Tibial artery (tissue), 4 donors: ENCODE results near the gene GALNT18.

Experiments used
- DNase-seq, 2 donors: peaks; one replicate each; pipeline ENCODE4 v3.0.0-alpha.2; 2019
- H3K27ac ChIP-seq, 2 donors: fragments of 200-600 bp; sonication (generic) in 1 of 2; 1 replicate in 1 of 2; 2 replicates in 1 of 2; pipeline ENCODE4 v1.5.1; 2018 to 2019; ENCODE audit warnings: mild to moderate bottlenecking in 1 of 2
- H3K27me3 ChIP-seq, 2 donors: fragments of 200-600 bp; sonication (generic) in 1 of 2; one replicate each; pipeline versions ENCODE4 v1.5.1 to v1.6.0; 2016 to 2019
- H3K36me3 ChIP-seq, 3 donors: fragments of 200-600 bp; sonication (generic) in 2 of 3; one replicate each; pipeline ENCODE4 v1.5.1; 2016 to 2019; ENCODE audit warnings: mild to moderate bottlenecking in 2 of 3
- H3K4me1 ChIP-seq, 4 donors: fragments of 200-600 bp; sonication (generic) in 2 of 4; 1 replicate in 3 of 4; 2 replicates in 1 of 4; pipeline ENCODE4 v1.5.1; 2016 to 2019
- H3K4me3 ChIP-seq, 2 donors: fragments of 200-600 bp; sonication (generic) in 1 of 2; 1 replicate in 1 of 2; 2 replicates in 1 of 2; pipeline ENCODE4 v1.5.1; 2018 to 2019; ENCODE audit warnings: mild to moderate bottlenecking in 2 of 2
- H3K9me3 ChIP-seq, 3 donors: fragments of 200-600 bp; sonication (generic) in 1 of 3; one replicate each; pipeline ENCODE4 v1.5.1; 2016 to 2019
- intact Hi-C: fragments of 100-400 bp; cut with DNase I; formaldehyde crosslinking; loops from one replicate; pipeline ENCODE4 v1.15.0; 2023; ENCODE audit warnings: low total_unique reads
- TF ChIP-seq, protein P1 (sequence below), 2 experiments: fragments of 200-600 bp in 1 of 2; fragments of 450-650 bp in 1 of 2; IDR thresholded peaks; one replicate each; pipeline ENCODE4 v1.5.1; 2017 to 2019; ENCODE audit warnings: antibody characterized with exemption in 2 of 2, mild to moderate bottlenecking in 1 of 2, moderate library complexity in 1 of 2

Gene GALNT18

GRCh38 chr11:11409224-11409623 is 212.6 kb downstream of the GALNT18 start:
- no peak for DNase-seq
- TF ChIP-seq, protein P1, sequence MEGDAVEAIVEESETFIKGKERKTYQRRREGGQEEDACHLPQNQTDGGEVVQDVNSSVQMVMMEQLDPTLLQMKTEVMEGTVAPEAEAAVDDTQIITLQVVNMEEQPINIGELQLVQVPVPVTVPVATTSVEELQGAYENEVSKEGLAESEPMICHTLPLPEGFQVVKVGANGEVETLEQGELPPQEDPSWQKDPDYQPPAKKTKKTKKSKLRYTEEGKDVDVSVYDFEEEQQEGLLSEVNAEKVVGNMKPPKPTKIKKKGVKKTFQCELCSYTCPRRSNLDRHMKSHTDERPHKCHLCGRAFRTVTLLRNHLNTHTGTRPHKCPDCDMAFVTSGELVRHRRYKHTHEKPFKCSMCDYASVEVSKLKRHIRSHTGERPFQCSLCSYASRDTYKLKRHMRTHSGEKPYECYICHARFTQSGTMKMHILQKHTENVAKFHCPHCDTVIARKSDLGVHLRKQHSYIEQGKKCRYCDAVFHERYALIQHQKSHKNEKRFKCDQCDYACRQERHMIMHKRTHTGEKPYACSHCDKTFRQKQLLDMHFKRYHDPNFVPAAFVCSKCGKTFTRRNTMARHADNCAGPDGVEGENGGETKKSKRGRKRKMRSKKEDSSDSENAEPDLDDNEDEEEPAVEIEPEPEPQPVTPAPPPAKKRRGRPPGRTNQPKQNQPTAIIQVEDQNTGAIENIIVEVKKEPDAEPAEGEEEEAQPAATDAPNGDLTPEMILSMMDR (IDR thresholded peaks at IDR 0.05), result no peak
- no peaks in the 10 kb centered on the region for H3K9me3 ChIP-seq
- H3K4me3 ChIP-seq, result no peak overlapping the region
- H3K4me1 ChIP-seq, result peaks cover 0 to 59% (median 39%) of the 10 kb centered on the region in 4 donors
- intact Hi-C loops, result loop anchor here (10.0 kb wide), 1 partner anchor 244 kb away; no protein-coding TSS in a partner anchor
- H3K27ac ChIP-seq, result peak overlapping the region; percentile 82 to 83
- H3K27me3 ChIP-seq, result no peaks in the 10 kb centered on the region
- H3K36me3 ChIP-seq, result no peaks in the 10 kb centered on the region

GRCh38 chr11:11408436-11409221 is 213.2 kb downstream of the GALNT18 start:
- Histone ChIP-seq H3K36me3 (no peaks in the 10 kb centered on the region), H3K27ac (peak overlapping the region; percentile 82 to 83), H3K4me1 (peaks cover 0 to 64% (median 42%) of the 10 kb centered on the region in 4 donors), H3K9me3 (no peaks in the 10 kb centered on the region), H3K27me3 (no peaks in the 10 kb centered on the region), H3K4me3 (no peak overlapping the region)
- TF ChIP-seq, protein P1 (IDR thresholded peaks at IDR 0.05), result no peak
- DNase-seq, result no peak
- intact Hi-C loops, result loop anchor here (10.0 kb wide), 1 partner anchor 244 kb away; no protein-coding TSS in a partner anchor

DNA sequence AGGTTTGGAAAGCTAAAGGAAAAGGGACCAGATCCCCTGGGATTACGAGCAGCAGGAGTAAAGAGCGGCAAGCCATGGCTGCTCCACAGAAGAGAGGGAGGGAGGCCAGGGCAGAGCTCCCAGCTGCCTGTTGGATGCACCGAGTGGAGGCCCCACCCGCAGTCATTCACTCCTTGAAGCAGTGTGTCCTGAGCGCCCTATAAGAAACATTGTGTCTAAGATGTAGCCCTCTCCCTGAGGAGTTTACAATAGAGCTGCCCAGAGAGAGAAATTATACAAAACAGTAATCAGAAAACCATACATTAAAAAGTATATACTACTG is 214.1 kb downstream of the GALNT18 start:
- Histone ChIP-seq H3K9me3 (no peaks in the 10 kb centered on the region), H3K27ac (peak overlapping the region; percentile 82 to 83), H3K27me3 (no peaks in the 10 kb centered on the region), H3K36me3 (no peaks in the 10 kb centered on the region), H3K4me3 (no peak overlapping the region), H3K4me1 (peaks cover 0 to 73% (median 45%) of the 10 kb centered on the region in 4 donors)
- TF ChIP-seq, protein P1 (IDR thresholded peaks at IDR 0.05), result no peak
- peak; percentile 36 to 78 for DNase-seq
- intact Hi-C loops, result loop anchor here (2.0 to 10.0 kb wide), 2 partner anchors 213 to 243 kb away; no protein-coding TSS in a partner anchor

- Histone ChIP-seq H3K27ac (peak overlapping the region; percentile 82 to 83), H3K4me1 (peaks cover 0 to 76% (median 45%) of the 10 kb centered on the region in 4 donors), H3K4me3 (no peak overlapping the region), H3K27me3 (no peaks in the 10 kb centered on the region), H3K9me3 (no peaks in the 10 kb centered on the region), H3K36me3 (no peaks in the 10 kb centered on the region)
- TF ChIP-seq, protein P1 (IDR thresholded peaks at IDR 0.05), result peak; percentile 45 to 55
- peak; percentile 60 to 90 for DNase-seq
- intact Hi-C loops, result loop anchor here (2.0 to 10.0 kb wide), 2 partner anchors 214 to 242 kb away; no protein-coding TSS in a partner anchor
Observed at GRCh38 chr11:11407065-11407762, 214.6 kb downstream of the GALNT18 start.

DNA sequence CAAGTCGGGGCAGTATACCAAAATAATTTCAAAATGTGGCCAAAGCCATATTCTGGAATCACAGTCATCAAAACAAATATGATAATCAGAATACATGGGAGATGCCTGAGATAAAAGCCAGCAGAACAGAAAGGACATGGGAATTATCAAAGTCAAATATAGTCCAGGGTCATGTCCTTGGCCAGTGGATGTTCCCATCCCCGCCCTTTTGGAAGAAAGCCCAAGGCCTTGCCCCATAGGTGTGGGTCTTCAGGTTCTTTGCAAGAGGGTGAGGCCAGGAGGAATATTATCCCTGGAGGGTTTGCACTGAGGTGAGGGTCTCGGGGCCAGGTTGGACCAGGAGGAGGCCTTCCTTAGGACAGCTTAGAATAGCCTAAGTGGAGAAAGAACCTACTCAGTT is 215.2 kb downstream of the GALNT18 start:
- peaks cover 0 to 82% (median 45%) of the 10 kb centered on the region in 4 donors for H3K4me1 ChIP-seq
- H3K27ac ChIP-seq, result peak overlapping the region; percentile 82 to 83
- intact Hi-C loops, result loop anchor here (2.0 to 10.0 kb wide), 2 partner anchors 214 to 242 kb away; no protein-coding TSS in a partner anchor
- TF ChIP-seq, protein P1 (IDR thresholded peaks at IDR 0.05), result no peak
- H3K27me3 ChIP-seq, result no peaks in the 10 kb centered on the region
- no peaks in the 10 kb centered on the region for H3K36me3 ChIP-seq
- no peaks in the 10 kb centered on the region for H3K9me3 ChIP-seq
- no peak overlapping the region for H3K4me3 ChIP-seq
- no peak for DNase-seq
